Immature natural killer cell (primary cell): ENCODE measurements around the gene STIP1. TPM values are rescaled to one million over a fixed set of nuclear protein-coding genes. Genes with fewer than 3 reads are reported as not detected.

Experiments used
- DNase-seq, 3 donors: peaks; one replicate each; pipeline ENCODE4 v3.0.0; 2022; ENCODE audit warnings: mixed read lengths in 1 of 3
- H3K27ac Mint-ChIP-seq, 6 donors: one replicate each; pipeline ENCODE4 v1.8.0; 2020; ENCODE audit warnings: mixed read lengths in 6 of 6, mild to moderate bottlenecking in 5 of 6, inconsistent platforms in 4 of 6, moderate library complexity in 3 of 6
- H3K27me3 Mint-ChIP-seq, 3 donors: one replicate each; pipeline ENCODE4 v1.8.0; 2020 to 2021; ENCODE audit warnings: low read depth in 3 of 3, mild to moderate bottlenecking in 3 of 3, mixed read lengths in 3 of 3, moderate library complexity in 3 of 3, inconsistent platforms in 1 of 3
- H3K36me3 Mint-ChIP-seq, 3 donors: one replicate each; pipeline ENCODE4 v1.8.0; 2020; ENCODE audit warnings: mixed read lengths in 3 of 3, inconsistent platforms in 2 of 3, mild to moderate bottlenecking in 2 of 3
- H3K4me1 Mint-ChIP-seq, 2 donors: one replicate each; pipeline ENCODE4 v1.8.0; 2020; ENCODE audit warnings: inconsistent platforms in 2 of 2, mild to moderate bottlenecking in 2 of 2, mixed read lengths in 2 of 2, moderate library complexity in 1 of 2
- H3K4me3 Mint-ChIP-seq, 5 donors: one replicate each; pipeline ENCODE4 v1.8.0; 2020; ENCODE audit warnings: mild to moderate bottlenecking in 5 of 5, mixed read lengths in 5 of 5, inconsistent platforms in 3 of 5, moderate library complexity in 3 of 5
- H3K9me3 Mint-ChIP-seq, 6 donors: one replicate each; pipeline ENCODE4 v1.8.0; 2020; ENCODE audit warnings: mild to moderate bottlenecking in 6 of 6, mixed read lengths in 6 of 6, inconsistent platforms in 4 of 6, moderate library complexity in 3 of 6
- polyA plus RNA-seq, 3 donors: library from polyadenylated mRNA; unstranded; fragments of 300-500 nt; fragmentation: Illumina TruSeq; gene quantifications; one replicate each; pipeline ENCODE4 v1.2.3, GENCODE V29; 2021

STIP1 gene
- polyA plus RNA-seq, 3 donors from 2014 or later = 51.3 to 113 (median 57.3) TPM

DNA sequence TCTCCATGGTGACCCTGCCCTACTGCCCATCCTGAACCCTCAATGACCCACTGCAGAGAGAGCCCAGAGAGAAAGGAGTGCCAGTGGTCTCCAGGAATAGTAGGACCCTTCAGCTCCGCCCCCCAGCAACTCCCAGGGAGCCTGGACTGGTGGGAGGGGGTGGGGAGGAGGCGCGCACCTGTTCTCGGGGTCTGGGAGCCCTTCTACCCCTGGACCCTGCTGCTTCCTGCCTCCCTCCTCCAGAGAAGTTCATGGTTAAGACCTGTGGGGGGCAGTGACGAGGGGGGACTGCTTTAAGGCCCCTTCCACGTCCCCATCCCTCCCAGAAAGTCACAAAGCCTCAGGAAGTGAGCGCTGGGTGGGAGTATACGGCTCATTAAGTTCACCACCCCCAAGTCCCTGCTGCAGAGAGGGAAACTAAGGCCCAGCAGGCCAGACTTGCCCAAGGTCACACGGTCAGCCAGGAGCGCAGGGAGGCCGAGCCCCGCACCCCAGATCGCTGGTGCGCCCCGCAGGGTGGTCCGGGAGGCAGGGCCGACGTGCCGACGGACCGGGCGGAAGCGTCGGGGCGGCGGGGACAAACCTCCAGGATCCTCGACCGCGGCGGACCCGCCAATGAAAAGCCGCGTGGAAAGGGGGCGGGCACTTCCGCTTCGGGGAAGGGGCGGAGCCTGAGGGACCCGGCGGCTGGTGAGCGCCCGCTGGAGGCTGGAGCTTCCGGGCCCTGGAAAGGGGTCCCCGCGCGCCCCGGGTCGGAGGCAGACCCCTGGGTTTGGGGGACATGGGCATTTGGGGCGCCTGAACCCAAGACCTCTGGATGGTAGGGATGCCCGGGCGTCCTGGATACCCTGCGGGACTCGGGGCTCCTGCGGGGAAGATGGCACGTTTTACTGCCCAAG is 39.9 kb downstream of the STIP1 start, which contains the start of the genes NUDT22 and TRPT1:
TSS of gene NUDT22 (plus strand) at position 667 of the 899 bp plus-strand sequence. CDS start 379 bp downstream, outside the sequence.
TSS of gene TRPT1 (minus strand) at position 579 of the 899 bp plus-strand sequence. CDS start at position 253, 326 bp downstream.
- Mint-ChIP-seq H3K27me3 (peaks cover 0 to 6% (median 2%) of the 10 kb centered on the region in 3 donors), H3K4me3 (peak within 1 kb of the TSS; percentile 87 to 91 (median 89)), H3K27ac (peak within 1 kb of the TSS; percentile 77 to 93 (median 90)), H3K36me3 (no peaks in the 10 kb centered on the region), H3K9me3 (no peaks in the 10 kb centered on the region), H3K4me1 (peaks cover 34 to 36% of the 10 kb centered on the region in 2 donors)
- DNase-seq = peak; percentile 90 to 93 (median 91)

DNA sequence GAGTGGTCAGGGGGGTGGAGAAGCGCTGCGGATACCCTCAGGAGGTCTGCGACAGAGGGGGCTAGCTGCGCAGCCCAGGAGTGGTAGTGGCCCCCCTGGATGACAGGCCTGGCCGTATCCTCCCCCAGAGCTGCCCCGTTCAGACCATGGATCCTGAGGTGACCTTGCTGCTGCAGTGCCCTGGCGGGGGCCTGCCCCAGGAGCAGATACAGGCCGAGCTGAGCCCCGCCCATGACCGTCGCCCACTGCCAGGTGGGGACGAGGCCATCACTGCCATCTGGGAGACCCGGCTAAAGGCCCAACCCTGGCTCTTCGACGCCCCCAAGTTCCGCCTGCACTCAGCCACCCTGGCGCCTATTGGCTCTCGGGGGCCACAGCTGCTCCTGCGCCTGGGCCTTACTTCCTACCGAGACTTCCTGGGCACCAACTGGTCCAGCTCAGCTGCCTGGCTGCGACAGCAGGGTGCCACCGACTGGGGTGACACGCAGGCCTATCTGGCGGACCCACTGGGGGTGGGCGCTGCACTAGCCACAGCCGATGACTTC is 40.6 kb downstream of the STIP1 start:
- peak; percentile 65 to 70 (median 70) for DNase-seq
- Mint-ChIP-seq H3K9me3 (no peaks in the 10 kb centered on the region), H3K4me1 (peaks cover 38 to 40% of the 10 kb centered on the region in 2 donors), H3K27ac (peak overlapping the region; percentile 77 to 93 (median 90)), H3K27me3 (peaks cover 0 to 6% (median 2%) of the 10 kb centered on the region in 3 donors), H3K36me3 (no peaks in the 10 kb centered on the region), H3K4me3 (peak overlapping the region; percentile 87 to 91 (median 89))

DNA sequence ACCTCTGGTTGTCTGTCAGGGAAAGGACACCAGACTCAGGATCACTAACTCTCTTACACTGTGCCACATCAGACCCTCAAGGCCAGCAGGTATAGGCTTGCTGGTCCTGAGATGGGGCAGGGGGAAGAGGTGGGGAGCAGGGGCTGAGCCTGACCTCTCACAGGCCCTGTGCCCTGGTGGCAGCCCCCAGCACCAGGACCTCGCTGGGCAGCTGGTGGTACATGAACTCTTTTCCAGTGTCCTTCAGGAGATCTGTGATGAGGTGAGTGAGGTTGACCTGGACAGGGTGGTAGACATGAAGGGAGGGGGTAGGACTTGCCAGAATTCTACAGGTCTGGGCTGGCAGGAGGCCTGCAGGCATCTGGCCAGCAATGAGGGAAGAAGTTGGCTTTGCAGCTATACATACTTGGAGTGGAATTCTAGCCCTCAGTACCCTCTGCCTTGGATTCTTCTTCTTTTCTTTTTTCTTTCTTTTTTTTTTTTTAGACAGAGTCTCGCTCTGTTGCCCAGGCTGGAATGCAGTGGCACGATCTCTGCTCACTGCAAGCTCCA is 41.5 kb downstream of the STIP1 start:
- Mint-ChIP-seq H3K36me3 (no peaks in the 10 kb centered on the region), H3K4me1 (peaks cover 40 to 46% of the 10 kb centered on the region in 2 donors)

DNA sequence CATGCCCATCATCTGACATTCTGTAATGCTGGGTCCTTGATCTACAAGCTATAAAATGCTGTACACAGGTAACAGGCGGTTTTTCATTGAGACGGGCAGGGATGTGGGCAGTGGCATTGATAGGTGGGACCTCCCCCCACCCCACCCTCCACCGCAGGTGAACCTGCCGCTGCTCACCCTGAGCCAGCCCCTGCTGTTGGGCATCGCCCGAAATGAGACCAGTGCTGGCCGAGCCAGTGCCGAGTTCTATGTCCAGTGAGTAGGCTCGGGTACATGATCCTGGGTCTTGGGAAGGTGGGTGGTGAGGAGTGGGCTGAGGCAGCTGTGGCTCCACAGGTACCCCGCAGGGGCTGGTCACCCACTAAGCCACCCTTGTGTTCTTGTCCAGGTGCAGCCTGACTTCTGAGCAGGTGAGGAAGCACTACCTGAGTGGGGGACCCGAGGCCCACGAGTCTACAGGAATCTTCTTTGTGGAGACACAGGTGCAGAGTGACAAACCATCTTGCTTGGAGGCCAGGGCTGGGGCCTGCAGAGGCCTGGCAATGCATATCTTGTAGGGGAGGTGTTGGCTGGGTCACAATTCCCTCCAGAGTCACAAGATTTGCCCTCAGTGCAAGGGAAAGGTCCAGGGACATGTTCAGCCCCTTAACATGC is 43.2 kb downstream of the STIP1 start:
- H3K9me3 Mint-ChIP-seq = no peaks in the 10 kb centered on the region
- H3K4me1 Mint-ChIP-seq = peaks cover 40 to 53% of the 10 kb centered on the region in 2 donors
- peak overlapping the region; percentile 76 to 91 (median 83) for H3K27ac Mint-ChIP-seq
- DNase-seq = no peak
- no peaks in the 10 kb centered on the region for H3K36me3 Mint-ChIP-seq
- peaks cover 0 to 5% (median 2%) of the 10 kb centered on the region in 3 donors for H3K27me3 Mint-ChIP-seq
- peak overlapping the region; percentile 86 to 94 (median 87) for H3K4me3 Mint-ChIP-seq

More for the DNA sequence above, 41.5 kb downstream of the STIP1 start:
- no peak for DNase-seq
- Mint-ChIP-seq H3K27ac (peak overlapping the region; percentile 77 to 93 (median 90)), H3K9me3 (no peaks in the 10 kb centered on the region), H3K27me3 (peaks cover 0 to 4% (median 2%) of the 10 kb centered on the region in 3 donors), H3K4me3 (peak overlapping the region; percentile 87 to 91 (median 89))

GRCh38 chr11:64229744-64230170 is 43.8 kb downstream of the STIP1 start:
- Mint-ChIP-seq H3K36me3 (no peaks in the 10 kb centered on the region), H3K27ac (peak overlapping the region; percentile 82 to 94 (median 89)), H3K4me1 (peaks cover 40 to 53% of the 10 kb centered on the region in 2 donors), H3K27me3 (peaks cover 0 to 3% (median 2%) of the 10 kb centered on the region in 3 donors), H3K4me3 (peak overlapping the region; percentile 86 to 94 (median 87)), H3K9me3 (no peaks in the 10 kb centered on the region)
- DNase-seq = no peak

DNA sequence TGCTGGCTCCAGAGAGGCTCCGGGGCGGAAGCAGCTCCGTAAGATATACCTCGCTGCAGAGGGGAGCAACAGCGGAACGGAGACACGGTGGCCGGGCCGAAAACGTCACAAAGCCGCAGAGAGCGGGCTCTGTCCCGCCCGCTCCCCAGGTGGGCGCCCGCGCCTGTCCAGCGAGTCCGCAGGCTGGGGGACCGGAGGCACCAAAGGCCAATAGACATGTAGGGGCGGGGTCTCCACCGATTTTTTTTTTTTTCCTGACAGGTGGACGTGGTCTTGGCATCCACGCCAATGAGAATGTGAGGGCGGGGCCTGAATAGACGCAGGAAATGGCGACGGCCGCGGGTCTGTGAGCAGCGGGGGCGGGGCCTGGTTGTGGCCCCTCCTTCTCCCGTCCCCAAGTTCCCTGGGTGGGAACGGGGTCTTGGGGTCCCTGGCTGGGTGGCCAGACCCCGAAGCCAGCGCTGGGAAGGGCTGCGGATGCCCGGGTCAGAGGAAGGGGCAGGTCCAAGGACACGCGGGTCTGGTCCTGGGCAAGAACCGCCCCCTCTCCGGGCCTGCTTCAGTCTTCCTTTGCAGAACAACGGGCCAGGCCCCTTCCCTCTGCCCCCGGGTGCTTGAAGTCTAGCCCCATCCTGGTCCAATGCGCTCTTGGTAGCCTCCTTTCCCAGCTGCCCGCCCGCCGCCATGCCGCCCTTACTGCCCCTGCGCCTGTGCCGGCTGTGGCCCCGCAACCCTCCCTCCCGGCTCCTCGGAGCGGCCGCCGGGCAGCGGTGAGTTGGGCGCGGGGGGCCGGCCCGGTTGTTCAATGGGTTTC is 44.4 kb downstream of the STIP1 start, which contains the start of gene DNAJC4:
TSS of gene DNAJC4 (plus strand) at position 378 of the 814 bp plus-strand sequence. CDS start at position 685, 307 bp downstream.
- DNase-seq = peak; percentile 90 to 91 (median 90)

DNA sequence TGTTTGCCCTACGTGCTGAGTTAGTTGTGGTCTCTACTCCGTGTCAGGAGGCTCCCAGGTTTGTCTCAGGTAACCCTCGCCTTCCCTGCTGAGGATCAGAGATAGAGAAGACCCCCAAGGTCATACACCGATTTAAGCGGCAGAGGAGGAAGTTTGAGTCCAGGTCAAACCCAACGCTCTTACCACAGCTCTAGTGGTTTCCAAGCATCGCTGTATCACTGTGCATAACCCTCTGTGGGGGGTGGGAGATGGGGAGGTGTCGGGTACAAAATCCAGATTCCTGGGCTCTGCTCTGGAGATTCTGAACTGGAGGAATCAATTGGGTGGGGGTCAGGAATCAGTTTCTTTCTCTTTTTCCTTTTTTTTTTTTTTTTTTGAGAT is 45.0 kb downstream of the STIP1 start:
- Mint-ChIP-seq H3K9me3 (no peaks in the 10 kb centered on the region), H3K36me3 (no peaks in the 10 kb centered on the region), H3K27me3 (peaks cover 0 to 2% (median 1%) of the 10 kb centered on the region in 3 donors), H3K4me1 (peaks cover 40 to 50% of the 10 kb centered on the region in 2 donors), H3K4me3 (peak overlapping the region; percentile 86 to 94 (median 87)), H3K27ac (peak overlapping the region; percentile 82 to 94 (median 89))
- no peak for DNase-seq

More for the DNA sequence above, 44.4 kb downstream of the STIP1 start, which contains the start of gene DNAJC4:
- Mint-ChIP-seq H3K9me3 (no peaks in the 10 kb centered on the region), H3K4me1 (peaks cover 38 to 51% of the 10 kb centered on the region in 2 donors), H3K36me3 (no peaks in the 10 kb centered on the region), H3K27me3 (peaks cover 0 to 3% (median 2%) of the 10 kb centered on the region in 3 donors), H3K27ac (peak within 1 kb of the TSS; percentile 82 to 94 (median 89)), H3K4me3 (peak within 1 kb of the TSS; percentile 86 to 94 (median 87))

DNA sequence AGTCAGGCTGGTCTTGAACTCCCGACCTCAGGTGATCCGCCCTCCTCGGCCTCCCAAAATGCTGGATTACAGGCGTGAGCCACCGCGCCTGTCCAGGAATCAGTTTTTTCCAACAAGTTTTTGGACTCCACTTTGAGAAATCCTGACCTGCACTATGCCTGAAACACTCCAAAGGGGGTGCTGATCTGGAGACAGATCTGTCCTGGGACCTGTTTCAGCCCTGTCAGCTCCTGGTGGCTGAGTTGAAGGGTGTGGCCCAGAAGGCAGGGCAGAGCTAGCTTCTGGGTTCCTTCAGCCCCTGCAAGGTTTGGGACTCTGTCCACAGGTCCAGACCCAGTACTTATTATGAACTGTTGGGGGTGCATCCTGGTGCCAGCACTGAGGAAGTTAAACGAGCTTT is 45.6 kb downstream of the STIP1 start:
- no peak for DNase-seq
- peak overlapping the region; percentile 57 to 94 (median 86) for H3K4me3 Mint-ChIP-seq
- peaks cover 0 to 2% (median 1%) of the 10 kb centered on the region in 3 donors for H3K27me3 Mint-ChIP-seq
- no peaks in the 10 kb centered on the region for H3K36me3 Mint-ChIP-seq
- peaks cover 40 to 50% of the 10 kb centered on the region in 2 donors for H3K4me1 Mint-ChIP-seq
- peak overlapping the region in 4 of 6 donors; percentile 34 to 83 (median 80) for H3K27ac Mint-ChIP-seq
- H3K9me3 Mint-ChIP-seq = no peaks in the 10 kb centered on the region

GRCh38 chr11:64232182-64232966 is 46.4 kb downstream of the STIP1 start:
- Mint-ChIP-seq H3K4me1 (peaks cover 34 to 44% of the 10 kb centered on the region in 2 donors), H3K36me3 (no peaks in the 10 kb centered on the region), H3K27me3 (peaks cover 0 to 1% (median 0%) of the 10 kb centered on the region in 3 donors), H3K9me3 (no peaks in the 10 kb centered on the region), H3K4me3 (peak overlapping the region; percentile 57 to 94 (median 79)), H3K27ac (peak overlapping the region in 4 of 6 donors; percentile 69 to 83 (median 80))
- DNase-seq = no peak

GRCh38 chr11:64232967-64233315 is 47.0 kb downstream of the STIP1 start:
- DNase-seq = no peak
- no peaks in the 10 kb centered on the region for H3K36me3 Mint-ChIP-seq
- H3K9me3 Mint-ChIP-seq = no peaks in the 10 kb centered on the region
- H3K27me3 Mint-ChIP-seq = peaks cover 0 to 1% (median 0%) of the 10 kb centered on the region in 3 donors
- H3K4me1 Mint-ChIP-seq = peaks cover 29 to 38% of the 10 kb centered on the region in 2 donors
- peak overlapping the region in 4 of 6 donors; percentile 36 to 82 (median 62) for H3K27ac Mint-ChIP-seq
- peak overlapping the region; percentile 36 to 79 (median 61) for H3K4me3 Mint-ChIP-seq

GRCh38 chr11:64233913-64234586 is 48.1 kb downstream of the STIP1 start, which contains the start of gene VEGFB:
TSS of gene VEGFB (plus strand) at chr11:64234584. CDS start at chr11:64234834, 250 bp downstream.
- Mint-ChIP-seq H3K36me3 (no peaks in the 10 kb centered on the region), H3K4me3 (peak within 1 kb of the TSS; percentile 76 to 82 (median 80)), H3K4me1 (peaks cover 27 to 40% of the 10 kb centered on the region in 2 donors), H3K27me3 (peaks cover 0 to 1% (median 0%) of the 10 kb centered on the region in 3 donors), H3K27ac (peak within 1 kb of the TSS; percentile 55 to 85 (median 80)), H3K9me3 (no peaks in the 10 kb centered on the region)
- peak; percentile 70 to 72 (median 71) for DNase-seq
